ENCODE results near the gene TMTC3.
A peak's percentile ranks its signal among the peaks of the same experiment; 100 is the strongest.

TMTC3 gene

DNA sequence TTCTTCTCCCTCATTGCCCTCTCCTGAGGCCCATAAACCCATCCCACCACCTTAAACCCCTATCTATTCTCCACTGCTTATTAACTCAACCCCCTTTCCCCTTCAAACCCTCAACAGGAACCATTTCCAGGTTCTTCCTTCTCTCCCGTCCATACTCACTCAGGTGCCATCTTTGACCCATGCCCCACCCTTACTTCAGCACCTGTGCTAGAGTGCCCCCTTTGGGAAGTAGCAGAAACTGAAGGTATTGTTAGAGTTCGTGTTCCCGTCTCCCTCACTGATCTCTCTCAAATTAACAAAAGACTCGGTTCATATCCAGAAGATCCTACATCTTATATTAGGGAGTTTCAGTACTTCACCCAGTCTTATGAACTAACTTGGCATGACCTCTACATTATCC is 86.6 kb downstream of the TMTC3 start:
- no peak for DNase-seq

DNA sequence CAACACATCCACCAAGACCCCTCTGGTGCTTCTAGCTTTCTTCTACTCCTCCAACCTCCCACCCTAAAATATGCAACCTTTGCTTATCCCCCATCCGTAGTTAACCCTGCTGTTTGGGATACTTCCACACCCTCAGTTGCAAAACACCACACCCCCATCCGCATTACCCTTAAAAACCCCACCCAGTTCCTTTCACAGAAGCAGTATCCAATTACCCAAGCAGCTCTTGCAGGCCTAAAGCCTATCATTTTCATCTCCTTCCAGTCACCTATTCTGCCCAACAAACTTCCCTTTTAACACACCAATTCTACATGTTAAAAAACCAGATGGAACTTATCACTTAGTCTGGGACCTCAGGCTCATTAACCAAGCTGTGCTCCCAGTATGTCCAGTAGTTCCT is 88.2 kb downstream of the TMTC3 start:
- DNase-seq: no peak

DNA sequence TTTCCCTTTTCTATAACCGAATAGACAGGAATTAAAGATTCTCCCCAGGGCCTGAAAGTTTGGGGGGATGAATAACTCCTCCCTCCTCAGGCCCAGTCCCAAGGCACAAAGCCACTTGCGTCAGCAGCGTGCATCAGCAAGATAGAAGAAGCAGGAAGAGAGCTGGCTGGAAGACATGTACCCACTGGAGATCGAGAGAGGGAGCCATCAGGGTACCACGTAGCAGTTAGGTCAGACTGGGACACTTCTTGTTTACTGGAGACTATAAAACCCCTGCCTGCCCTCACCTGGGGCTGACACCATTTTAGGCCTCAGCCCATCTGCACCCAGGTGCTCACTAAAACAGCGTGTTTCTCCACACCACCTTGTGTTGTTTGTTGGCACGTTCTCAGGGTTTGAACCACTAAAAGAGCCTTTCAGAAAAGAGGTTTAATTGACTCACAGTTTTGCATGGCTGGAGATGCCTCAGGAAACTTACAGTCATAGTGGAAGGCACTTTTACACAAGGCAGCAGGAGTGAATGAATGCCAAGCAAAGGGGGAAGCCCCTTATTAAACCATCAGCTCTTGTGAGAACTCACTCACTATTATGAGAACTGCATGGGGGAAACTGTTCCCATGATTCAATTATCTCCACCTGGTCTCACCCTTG is 93.2 kb downstream of the TMTC3 start:
- DNase-seq: no peak

DNA sequence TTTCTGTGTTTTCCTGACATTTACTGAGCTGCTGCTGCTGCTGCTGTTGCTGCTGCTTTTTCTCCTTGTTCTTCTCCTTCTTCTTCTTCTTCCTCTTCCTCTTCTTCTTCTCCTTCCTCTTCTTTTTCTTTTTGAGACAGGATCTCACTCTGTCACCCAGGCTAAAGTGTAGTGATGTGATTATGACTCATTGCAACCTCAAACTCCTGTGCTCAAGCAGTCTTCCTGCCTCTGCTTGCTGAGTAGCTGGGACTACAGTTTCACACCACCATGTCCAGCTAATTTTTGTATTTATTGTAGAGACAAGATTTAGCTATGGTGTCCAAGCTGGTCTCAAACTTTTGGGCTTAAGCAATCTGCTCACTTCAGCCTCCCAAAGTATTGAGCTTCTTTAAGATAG is 95.8 kb downstream of the TMTC3 start:
- no peak for DNase-seq

DNA sequence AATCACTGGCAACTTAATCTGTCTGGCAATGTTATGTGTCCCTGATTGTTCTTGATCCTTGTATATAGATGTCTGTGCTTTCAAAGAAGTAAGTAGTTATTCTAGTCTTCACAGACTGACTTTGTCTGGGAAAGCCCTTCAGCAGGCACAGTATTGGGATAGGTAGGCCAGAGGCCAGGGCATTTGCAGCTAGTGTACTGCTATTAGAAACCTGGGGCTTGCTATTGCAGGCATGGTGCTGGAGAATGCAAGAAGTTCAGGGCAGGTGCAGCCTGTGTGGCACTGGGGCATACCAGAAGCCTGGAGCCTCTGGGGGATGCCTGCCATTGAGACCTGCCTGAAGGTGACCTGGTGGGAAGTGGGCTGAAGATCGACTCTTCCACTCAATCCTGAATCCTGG is 96.3 kb downstream of the TMTC3 start:
- no peak for DNase-seq

DNA sequence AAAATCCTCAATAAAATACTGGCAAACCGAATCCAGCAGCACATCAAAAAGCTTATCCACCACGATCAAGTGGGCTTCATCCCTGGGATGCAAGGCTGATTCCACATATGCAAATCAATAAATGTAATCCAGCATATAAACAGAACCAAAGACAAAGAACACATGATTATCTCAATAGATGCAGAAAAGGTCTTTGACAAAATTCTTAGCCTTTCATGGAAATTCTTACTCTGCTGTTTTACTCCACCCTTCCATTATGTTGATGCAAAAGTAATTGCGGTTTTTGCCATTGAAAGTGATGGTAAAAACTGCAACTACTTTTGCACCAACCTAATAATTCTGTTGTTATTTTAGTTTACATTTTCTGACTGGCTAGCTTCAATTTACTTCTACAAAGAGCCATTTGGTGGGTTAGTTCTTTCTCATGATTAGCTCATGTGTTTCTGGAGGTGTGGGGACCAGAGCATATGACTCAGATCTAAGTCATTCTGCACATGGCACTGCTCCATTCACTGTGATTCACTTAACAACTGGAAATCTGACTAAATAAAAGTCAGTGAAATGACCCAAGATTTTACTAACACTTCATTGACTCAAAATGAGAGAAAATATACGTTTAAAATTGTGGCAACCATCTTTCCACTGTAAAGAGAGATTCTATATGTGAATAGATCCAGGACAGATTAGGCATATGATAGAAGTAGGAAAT is 99.9 kb downstream of the TMTC3 start:
- DNase-seq: peak in 1 of 2 donors; percentile 7

DNA sequence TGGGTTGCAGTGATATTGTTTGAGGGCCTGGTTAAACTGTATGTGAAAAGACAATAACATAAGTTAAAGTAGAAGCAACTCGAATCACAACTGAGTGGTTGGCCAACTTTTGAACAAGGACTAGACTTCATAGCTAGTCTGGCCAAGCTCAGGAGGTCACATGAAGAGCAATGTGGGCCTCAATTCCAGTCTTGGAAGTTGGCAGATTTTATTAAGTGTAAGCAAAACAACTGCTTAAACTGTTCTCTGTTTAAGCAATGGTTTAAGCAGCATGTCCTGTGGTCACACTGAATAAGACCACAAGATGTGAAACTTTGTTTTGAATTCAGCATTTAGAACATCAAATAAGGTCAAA is 100.4 kb downstream of the TMTC3 start:
- DNase-seq: no peak

DNA sequence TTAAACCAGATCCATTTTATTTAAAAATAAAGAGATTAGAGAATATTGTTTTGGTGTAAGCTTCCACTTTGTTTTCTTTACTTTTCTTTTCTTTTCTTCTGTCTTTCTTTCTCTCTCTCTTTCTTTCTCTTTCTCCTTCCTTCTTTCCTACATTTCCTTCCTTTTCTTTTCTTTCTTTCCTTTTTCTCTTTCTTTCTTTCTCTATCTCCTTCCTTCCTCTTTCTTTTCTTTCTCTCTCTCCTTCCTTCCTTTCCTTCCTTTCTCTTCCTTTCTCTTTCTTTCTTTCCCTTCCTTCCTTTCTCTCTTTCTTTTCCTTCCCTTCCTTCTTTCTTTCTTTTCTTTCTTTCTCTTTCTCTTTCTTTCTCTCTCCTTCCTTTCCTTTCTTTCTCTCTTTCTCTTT is 100.8 kb downstream of the TMTC3 start:
- DNase-seq: no peak

DNA sequence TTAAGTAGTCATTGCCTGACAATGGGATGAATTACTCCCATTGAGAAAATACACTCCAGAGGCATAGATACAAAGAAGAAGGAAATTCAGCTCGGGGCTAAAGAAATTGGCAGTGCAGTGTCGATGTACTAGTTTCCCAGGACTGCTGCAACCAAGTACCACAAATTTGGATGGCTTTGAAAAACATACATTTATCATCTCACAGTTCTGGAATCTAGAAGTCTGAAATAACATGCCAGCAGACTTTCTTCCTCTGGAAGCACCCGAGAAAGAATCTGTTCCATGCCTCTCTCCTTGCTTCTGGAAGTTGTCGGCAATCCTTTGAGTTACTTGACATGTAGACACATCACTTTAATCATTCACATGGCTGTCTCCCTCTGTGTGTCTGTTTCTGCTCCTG is 101.9 kb downstream of the TMTC3 start:
- no peak for DNase-seq

DNA sequence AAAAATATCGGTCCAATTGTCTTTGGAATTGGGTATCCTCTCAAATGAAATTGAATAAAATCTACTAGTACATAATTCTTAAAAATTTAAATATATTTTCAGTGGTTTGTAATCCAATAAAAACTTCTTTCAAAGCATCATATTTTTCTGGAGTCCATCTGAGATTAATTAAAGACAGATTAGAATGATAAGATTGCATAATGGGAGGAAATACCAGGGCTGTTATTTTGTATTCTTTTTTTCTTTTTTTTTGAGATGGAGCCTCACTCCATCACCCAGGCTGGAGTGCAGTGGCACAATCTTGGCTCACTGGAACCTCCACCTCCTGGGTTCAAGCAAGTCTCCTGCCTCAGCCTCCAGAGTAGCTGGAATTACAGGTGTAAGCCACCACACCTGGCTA is 103.8 kb downstream of the TMTC3 start:
- no peak for DNase-seq

DNA sequence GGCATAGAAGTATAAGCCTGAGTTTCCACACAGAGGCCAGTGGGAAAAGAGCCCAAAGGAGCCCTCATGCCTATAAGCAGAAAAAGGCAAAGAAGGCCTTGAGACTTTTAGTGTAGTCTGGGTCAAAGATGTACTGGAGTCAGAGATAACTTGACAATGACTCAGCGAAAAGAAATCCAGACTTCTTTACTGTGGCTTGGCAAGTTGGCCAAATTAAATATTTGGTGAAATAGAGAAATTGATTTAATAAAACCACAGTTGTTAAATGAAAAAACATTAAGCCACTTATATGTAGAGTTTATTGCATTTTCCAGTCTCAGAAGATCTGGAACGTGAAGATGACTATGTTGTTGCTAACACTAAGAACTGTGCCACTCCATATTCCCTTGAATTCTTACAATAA is 105.1 kb downstream of the TMTC3 start:
- DNase-seq: no peak

DNA sequence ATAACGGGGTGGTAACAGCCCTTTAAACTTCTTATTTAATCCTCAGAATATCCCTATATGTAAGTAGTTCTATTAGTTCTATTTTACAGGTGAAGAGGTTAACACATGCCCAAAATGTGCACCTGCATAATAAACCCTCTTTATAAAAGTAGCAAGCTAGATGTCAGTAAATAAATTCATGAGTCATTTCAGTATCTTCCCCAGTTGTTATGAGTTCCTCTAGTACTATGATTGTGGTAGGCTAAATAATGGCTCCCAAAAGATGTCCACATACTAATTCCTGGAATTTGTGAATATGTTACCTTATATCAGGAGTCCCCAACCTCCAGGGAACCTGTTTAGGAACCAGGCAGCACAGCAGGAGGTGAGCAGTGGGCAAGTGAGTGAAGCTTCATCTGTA is 106.5 kb downstream of the TMTC3 start:
- DNase-seq: no peak
